NCI-H1417 treated with DMSO at 0.1 percent for 48 hours (cell line): ENCODE results near the gene COMMD4.
"Not testable (repeated sequence)": the region's sequence is repeated elsewhere in the genome, so short reads cannot be mapped to it uniquely, and the experiment has no call there.

Experiments
- DNase-seq: peaks from one replicate; lab custom pipeline; 2025; lab: John Stamatoyannopoulos, UW

The COMMD4 gene

GRCh38 chr15:75371901-75372688 is 36.2 kb downstream of the COMMD4 start:
- DNase-seq: no peak

GRCh38 chr15:75380773-75381172 is 44.9 kb downstream of the COMMD4 start:
- no peak for DNase-seq

GRCh38 chr15:75383986-75384385 is 48.1 kb downstream of the COMMD4 start:
- DNase-seq: not testable (repeated sequence)
